Measurements from ENCODE around the gene KDM4C. TPM values are rescaled to one million over a fixed set of nuclear protein-coding genes. Genes with fewer than 3 reads are reported as not detected.

The KDM4C gene
- total and polyA plus RNA-seq, 2 of the 4 experiments (the other 2 are of a cell fraction): 11.8 to 23.8 TPM

DNA sequence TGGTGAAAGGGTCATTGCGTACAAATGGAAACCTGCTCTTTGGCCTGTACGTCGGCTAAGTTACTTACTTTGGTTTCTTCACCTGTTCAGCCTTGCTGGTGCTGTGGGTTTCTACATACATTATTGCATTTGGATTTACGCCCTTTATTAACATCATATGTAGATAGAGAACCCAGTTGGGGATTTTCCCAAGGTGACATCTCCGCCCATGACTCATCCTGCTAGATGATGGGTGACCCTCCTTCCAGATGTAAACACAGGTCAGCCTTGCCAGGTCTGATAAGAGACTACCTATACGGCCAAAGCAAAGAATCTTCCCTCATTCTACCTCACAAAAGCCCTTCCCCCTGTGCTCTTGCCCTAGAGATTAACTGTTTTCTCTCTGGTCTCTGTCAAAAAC lies 360.9 kb downstream of the KDM4C start:
- Histone ChIP-seq H3K27ac (ENCODE audit: insufficient read depth, low read length) (no peak overlapping the region), H2BK5ac (ENCODE audit: low read depth, low read length, poor library complexity, severe bottlenecking) (no peak overlapping the region)

More for the DNA sequence above, 360.9 kb downstream of the KDM4C start:
- H3K56ac ChIP-seq (ENCODE audit: extremely low read depth, insufficient read depth, low read length): no peak overlapping the region
- CTCF ChIA-PET: no interaction called here
- POLR2A ChIA-PET (ENCODE audit: unreplicated experiment): no interaction called here
- no peak overlapping the region for H2BK120ac ChIP-seq (ENCODE audit: low read depth, low read length)
- H3K9ac ChIP-seq (ENCODE audit: low read depth, low read length): no peak overlapping the region
- H2AK9ac ChIP-seq (replicated peaks; ENCODE audit: low read depth, low read length, poor library complexity): peak overlapping the region; percentile 38
- H4K20me1 ChIP-seq (ENCODE audit: insufficient read depth, low read length): no peaks in the 10 kb centered on the region
- no peak overlapping the region for H3K4me3 ChIP-seq (ENCODE audit: insufficient read depth, low read depth, low read length)
- no peak overlapping the region for H2BK15ac ChIP-seq (ENCODE audit: low read depth, low read length)
- no peak overlapping the region for H2AFZ ChIP-seq (replicated peaks; ENCODE audit: low read length, poor library complexity)
- no TSS peak for BruUV-seq (replicated peaks)
- no peaks in the 10 kb centered on the region for H3K4me1 ChIP-seq (ENCODE audit: control insufficient read depth, insufficient read depth, low read length)
- ATAC-seq (ENCODE audit: low read depth) (no peak), DNase-seq (no peak)
- in situ Hi-C loops (cut with MboI; ENCODE audit: low sequenced_read_pairs) (no loop called here), dilution Hi-C loops (cut with HindIII; ENCODE audit: low sequenced_read_pairs, unreplicated experiment) (no loop called here), intact Hi-C loops (cut with micrococcal nuclease) (no loop called here)
- no peaks in the 10 kb centered on the region for H3K27me3 ChIP-seq (ENCODE audit: control insufficient read depth, insufficient read depth, low read length)
- H3K4me2 ChIP-seq (ENCODE audit: low read depth, low read length): no peak overlapping the region
- no peak overlapping the region for H3K4ac ChIP-seq (ENCODE audit: low read depth, low read length)
- no peak overlapping the region for H3K18ac ChIP-seq (ENCODE audit: low read depth, low read length)
- H3K9me1 ChIP-seq (ENCODE audit: insufficient read depth, low read length): 0 out of 2 replicates have a peak, but pooled peaks cover 5% of the 10 kb centered on the region
- H3K79me1 ChIP-seq (ENCODE audit: low read depth in 1 of 2, low read length in 2 of 2): 0 out of 4 replicates have a peak, but pooled peaks cover 0 to 4% of the 10 kb centered on the region in 2 experiments
- no peak overlapping the region for H3K14ac ChIP-seq (replicated peaks; ENCODE audit: low read depth, low read length)
- TF ChIP-seq MAZ (IDR thresholded peaks at IDR 0.05; ENCODE audit: borderline replicate concordance, low read depth, low read length) (no peak), MXI1 (IDR thresholded peaks at IDR 0.05; ENCODE audit: borderline replicate concordance, low read depth, low read length) (no peak), SMC3 (IDR thresholded peaks at IDR 0.05; ENCODE audit: low read depth, low read length) (no peak), NFE2L2 (IDR thresholded peaks at IDR 0.05; ENCODE audit: low read depth, low read length) (no peak), CTCF (conservative IDR thresholded peaks at IDR 0.05; ENCODE audit: low read depth, low read length) (no peak), BHLHE40 (IDR thresholded peaks at IDR 0.05; ENCODE audit: low read depth, low read length) (no peak), CHD1 (IDR thresholded peaks at IDR 0.05; ENCODE audit: low read depth, low read length) (no peak), FOS (IDR thresholded peaks at IDR 0.05; ENCODE audit: low read depth, low read length) (no peak), ELK1 (IDR thresholded peaks at IDR 0.05; ENCODE audit: borderline replicate concordance, low read depth, low read length) (no peak), RFX5 (IDR thresholded peaks at IDR 0.05; ENCODE audit: low read depth, low read length) (no peak), POLR2A (IDR thresholded peaks at IDR 0.05; ENCODE audit: low read depth, low read length) (no peak), CEBPB (IDR thresholded peaks at IDR 0.05; ENCODE audit: low read depth, low read length) (no peak), RCOR1 (IDR thresholded peaks at IDR 0.05; ENCODE audit: insufficient replicate concordance, low read length) (no peak), RAD21 (IDR thresholded peaks at IDR 0.05; ENCODE audit: low read length) (no peak), USF2 (IDR thresholded peaks at IDR 0.05; ENCODE audit: low read depth, low read length) (no peak), MAFK (IDR thresholded peaks at IDR 0.05; ENCODE audit: low read depth, low read length) (no peak)
- H3K9me3 ChIP-seq (ENCODE audit: control insufficient read depth, insufficient read depth, low read length): no peaks in the 10 kb centered on the region
- no peak overlapping the region for H2AK5ac ChIP-seq (ENCODE audit: low read depth, low read length)
- no CpG with 5 or more reads among the region's 6 CpGs for WGBS, 2 experiments (ENCODE audit: extremely low coverage in 2 of 2, insufficient read length in 1 of 2)
- no peak overlapping the region for H4K5ac ChIP-seq (ENCODE audit: low read depth, low read length)
- H3K23ac ChIP-seq (ENCODE audit: low read depth, low read length): no peak overlapping the region
- no peak overlapping the region for H2BK20ac ChIP-seq (ENCODE audit: low read depth, low read length)
- H4K91ac ChIP-seq (ENCODE audit: insufficient read depth, low read depth, low read length): no peak overlapping the region
- H4K8ac ChIP-seq (ENCODE audit: low read depth in 2 of 2, low read length in 2 of 2): no peak overlapping the region
- no peaks in the 10 kb centered on the region for H3K36me3 ChIP-seq (ENCODE audit: control insufficient read depth, insufficient read depth, low read length)
